GM12892 (cell line): Measurements from ENCODE around the gene FBLN5.

Experiments
- POLR2A ChIP-seq: IDR thresholded peaks from 2 replicates; pipeline ENCODE4 v1.6.1; 2011; ENCODE audit warnings: low read depth, low read length, control low read depth
- POLR2AphosphoS5 ChIP-seq: IDR thresholded peaks from 2 replicates; pipeline ENCODE4 v1.6.1; 2011; ENCODE audit warnings: low read depth, low read length, control low read depth
- TAF1 ChIP-seq: IDR thresholded peaks from 2 replicates; pipeline ENCODE4 v1.6.1; 2011; ENCODE audit warnings: low read depth, mild to moderate bottlenecking, control low read depth, low read length, borderline replicate concordance

DNA sequence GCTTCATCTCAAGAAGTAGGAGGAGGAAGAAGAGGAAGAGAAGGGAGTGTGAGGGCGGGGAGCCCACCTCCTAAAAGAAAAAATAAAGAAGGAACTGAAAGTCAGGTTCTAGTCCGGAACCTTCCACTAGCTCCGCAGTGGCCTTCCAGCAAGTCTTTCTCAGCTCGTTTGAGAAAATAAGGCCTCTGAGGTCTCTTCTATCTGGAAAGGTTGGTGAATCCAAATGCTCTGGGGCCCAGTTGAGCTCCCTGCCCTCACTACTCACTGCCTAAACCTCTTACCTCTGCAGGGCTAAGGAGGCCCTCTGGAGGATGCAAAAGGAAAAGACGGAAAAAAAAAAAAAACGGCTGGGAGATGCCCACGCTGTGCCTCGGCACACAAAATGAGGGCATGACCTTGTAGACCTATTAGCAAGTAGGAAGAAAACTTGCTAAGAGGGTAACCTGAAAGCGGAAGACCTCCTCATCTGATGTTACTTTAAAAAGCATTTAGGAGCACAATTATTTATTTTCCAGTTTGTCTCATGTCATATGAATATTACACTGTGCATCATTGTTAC lies 35.9 kb downstream of the FBLN5 start:
- no peak for TF ChIP-seq POLR2AphosphoS5
- TF ChIP-seq POLR2A: no peak
- no peak for TF ChIP-seq TAF1
